SK-N-SH (cell line): ENCODE data around the gene ENTPD6.
A peak's percentile ranks its signal among the peaks of the same experiment; 100 is the strongest.

Experiments
- CHD2 ChIP-seq: fragments of 150-350 bp; IDR thresholded peaks from 2 replicates; pipeline ENCODE4 v1.6.1; 2018; ENCODE audit warnings: low read length; ENCODE audit not compliant: partially characterized antibody
- CTCF ChIP-seq: fragments of 200-600 bp; sonication (generic); IDR thresholded peaks from 2 replicates; pipeline ENCODE4 v1.6.1; 2017; ENCODE audit warnings: antibody characterized with exemption, mild to moderate bottlenecking, moderate library complexity
- GABPA ChIP-seq: IDR thresholded peaks from 2 replicates; pipeline ENCODE4 v1.4.0; 2012; ENCODE audit warnings: low read depth, mild to moderate bottlenecking
- GATA2 ChIP-seq: sonication (generic); formaldehyde crosslinking; IDR thresholded peaks from 2 replicates; pipeline ENCODE4 v1.5.0; 2020; ENCODE audit warnings: mild to moderate bottlenecking, missing genetic modification reagents
- MXI1 ChIP-seq: IDR thresholded peaks from 2 replicates; pipeline ENCODE4 v1.6.1; 2012; ENCODE audit warnings: mild to moderate bottlenecking, low read depth, low read length, improper control_type of control experiment
- PBX3 ChIP-seq: IDR thresholded peaks from 2 replicates; pipeline ENCODE4; 2012
- POLR2AphosphoS5 ChIP-seq: IDR thresholded peaks from 2 replicates; pipeline ENCODE4 v1.6.1; 2012; ENCODE audit warnings: low read depth, low read length
- REST ChIP-seq: IDR thresholded peaks from 2 replicates; pipeline ENCODE4 v1.6.1; 2012; ENCODE audit warnings: mild to moderate bottlenecking, low read depth, low read length, moderate library complexity
- RXRA ChIP-seq: IDR thresholded peaks from 2 replicates; pipeline ENCODE4 v1.4.0; 2012; ENCODE audit warnings: low read depth, mild to moderate bottlenecking, borderline replicate concordance
- TF ChIP-seq, protein P1 (sequence below): IDR thresholded peaks from 2 replicates; pipeline ENCODE4 v1.4.0; 2012; ENCODE audit warnings: low read depth, borderline replicate concordance
- TF ChIP-seq, protein P2 (sequence below): IDR thresholded peaks from 2 replicates; pipeline ENCODE4 v1.4.0; 2012; ENCODE audit warnings: low read depth

DNA sequence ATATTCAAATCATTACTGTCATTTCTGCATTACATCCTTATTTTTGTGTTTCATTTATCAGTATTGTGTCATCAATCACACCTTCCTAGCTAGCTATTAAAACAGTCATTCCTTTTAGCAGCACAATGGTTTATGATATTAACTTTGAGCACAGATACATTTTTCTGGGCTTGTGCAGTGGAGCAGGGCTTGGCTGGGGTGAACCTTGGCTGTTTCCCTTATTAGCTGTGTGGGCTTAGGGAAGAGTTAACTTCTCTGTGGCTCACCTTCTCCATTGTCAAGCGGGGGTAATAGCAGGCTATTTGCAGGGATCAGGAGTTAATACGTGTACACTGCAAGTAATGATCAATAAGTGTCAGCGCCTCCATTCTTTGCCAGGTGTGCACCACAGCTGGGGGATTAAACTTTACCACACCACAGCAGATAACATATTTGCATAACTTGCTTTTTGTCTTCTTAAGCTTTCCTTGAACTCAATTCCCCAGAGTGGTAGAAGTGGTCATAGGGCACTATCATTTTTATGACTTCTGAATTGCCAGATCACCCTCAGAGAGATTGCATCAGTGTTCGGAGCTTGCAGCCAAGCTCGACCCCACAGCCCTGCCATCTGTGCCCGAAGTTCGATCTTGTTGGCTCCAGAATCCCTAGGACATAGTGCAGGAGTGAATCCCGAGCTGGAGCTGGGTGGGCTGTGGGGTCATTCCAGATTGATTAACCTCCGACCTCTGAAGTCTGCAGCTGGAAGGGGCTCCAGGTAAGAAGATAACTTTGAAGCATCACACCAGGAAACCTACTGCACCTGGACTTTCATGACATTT, 50.9 kb downstream of the ENTPD6 start:
- no peak for TF ChIP-seq CTCF
- no peak for TF ChIP-seq CHD2
- TF ChIP-seq, protein P1, sequence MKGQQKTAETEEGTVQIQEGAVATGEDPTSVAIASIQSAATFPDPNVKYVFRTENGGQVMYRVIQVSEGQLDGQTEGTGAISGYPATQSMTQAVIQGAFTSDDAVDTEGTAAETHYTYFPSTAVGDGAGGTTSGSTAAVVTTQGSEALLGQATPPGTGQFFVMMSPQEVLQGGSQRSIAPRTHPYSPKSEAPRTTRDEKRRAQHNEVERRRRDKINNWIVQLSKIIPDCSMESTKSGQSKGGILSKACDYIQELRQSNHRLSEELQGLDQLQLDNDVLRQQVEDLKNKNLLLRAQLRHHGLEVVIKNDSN, result no peak
- no peak for TF ChIP-seq MXI1
- no peak for TF ChIP-seq REST
- no peak for TF ChIP-seq POLR2AphosphoS5
- no peak for TF ChIP-seq GABPA
- no peak for TF ChIP-seq RXRA
- TF ChIP-seq PBX3, result no peak
- peak; percentile 42; the same call in 1 of the 2 replicates for TF ChIP-seq GATA2 (CRISPR knock-in tag)
- TF ChIP-seq, protein P2, sequence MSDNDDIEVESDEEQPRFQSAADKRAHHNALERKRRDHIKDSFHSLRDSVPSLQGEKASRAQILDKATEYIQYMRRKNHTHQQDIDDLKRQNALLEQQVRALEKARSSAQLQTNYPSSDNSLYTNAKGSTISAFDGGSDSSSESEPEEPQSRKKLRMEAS, result no peak
